Left ventricle myocardium inferior (tissue), 1 donor: Measurements from ENCODE around the gene COG3. TPM values are rescaled to one million over a fixed set of nuclear protein-coding genes. Genes with fewer than 3 reads are reported as not detected.

Experiments
- DNase-seq: peaks from one replicate; pipeline ENCODE4 v3.0.0-alpha.2; 2020
- H3K27ac ChIP-seq: fragments of 200-600 bp; replicated peaks from 2 replicates; pipeline ENCODE4 v1.8.0; 2021
- H3K27me3 ChIP-seq: fragments of 200-600 bp; 2 replicates; pipeline ENCODE4 v1.8.0; 2021; ENCODE audit warnings: low read depth
- H3K36me3 ChIP-seq: fragments of 200-600 bp; 2 replicates; pipeline ENCODE4 v1.8.0; 2021
- H3K4me1 ChIP-seq: fragments of 200-600 bp; 2 replicates; pipeline ENCODE4 v1.8.0; 2021
- H3K4me3 ChIP-seq: fragments of 200-600 bp; 2 replicates; pipeline ENCODE4 v1.8.0; 2021; ENCODE audit warnings: mild to moderate bottlenecking, moderate library complexity
- H3K9me3 ChIP-seq: fragments of 200-600 bp; replicated peaks from 2 replicates; pipeline ENCODE4 v1.8.0; 2021
- intact Hi-C: fragments of 100-400 bp; cut with micrococcal nuclease; formaldehyde crosslinking; loops from one replicate; pipeline ENCODE4 v1.11.0; 2022
- total RNA-seq: library from RNA; stranded (reverse); fragmentation: NEBNext Ultra II Directional; extraction: Animal tissue kit (Norgen Biotek cat#: 25700); gene quantifications from one replicate; pipeline ENCODE4 v1.2.1, GENCODE V29; 2021
- TF ChIP-seq, protein P1 (sequence below): fragments of 200-600 bp; IDR thresholded peaks from 2 replicates; pipeline ENCODE4 v1.8.0; 2021; ENCODE audit warnings: antibody characterized with exemption, mild to moderate bottlenecking, borderline replicate concordance
- donor health status: DM: no; HTN: yes; CAD: no; lungs with severe emphysema.

Gene COG3
- total RNA-seq, 1 donor from 2014 or later: 15.7 TPM

DNA sequence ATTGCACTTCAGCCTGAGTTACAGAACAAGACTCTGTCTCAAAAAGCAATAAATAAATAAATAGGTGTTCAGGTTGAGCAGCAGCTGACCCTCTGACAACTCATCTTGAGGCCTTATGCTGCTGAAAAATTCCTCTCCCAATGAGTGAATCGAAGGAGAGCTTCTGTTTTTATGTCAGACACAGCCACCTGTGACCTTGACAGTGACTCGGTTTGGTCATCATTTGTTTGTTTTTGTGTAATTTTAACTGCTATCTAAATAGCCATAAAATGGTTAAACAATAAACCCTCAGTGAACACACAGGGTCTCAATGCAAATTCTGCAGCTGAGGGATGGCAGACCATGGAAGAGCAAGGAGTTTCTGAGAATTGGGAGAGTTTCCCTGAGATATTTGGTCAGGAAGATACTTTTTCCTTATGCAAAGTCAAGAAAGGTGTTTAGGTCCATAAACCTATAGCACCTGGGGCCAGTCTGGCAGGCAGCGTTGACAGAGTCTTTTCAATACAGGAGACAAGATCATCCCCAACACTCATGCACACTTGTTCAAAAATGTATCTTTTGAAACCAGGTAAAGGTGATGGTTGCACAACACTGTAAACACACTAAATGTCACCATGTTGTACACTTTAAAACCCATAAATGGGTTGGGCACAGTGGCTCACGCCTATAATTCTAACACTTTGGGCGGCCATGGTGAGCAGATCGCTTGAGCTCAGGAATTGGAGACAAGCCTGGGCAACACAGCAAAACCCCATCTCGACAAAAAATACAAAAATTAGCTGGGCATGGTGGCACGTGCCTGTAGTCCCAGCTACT, 30.0 kb upstream of the COG3 start:
- Histone ChIP-seq H3K9me3 (no peaks in the 10 kb centered on the region), H3K27me3 (no peaks in the 10 kb centered on the region), H3K4me1 (peaks cover 17% of the 10 kb centered on the region), H3K36me3 (no peaks in the 10 kb centered on the region), H3K27ac (peak overlapping the region; percentile 53), H3K4me3 (no peak overlapping the region)
- TF ChIP-seq, protein P1, sequence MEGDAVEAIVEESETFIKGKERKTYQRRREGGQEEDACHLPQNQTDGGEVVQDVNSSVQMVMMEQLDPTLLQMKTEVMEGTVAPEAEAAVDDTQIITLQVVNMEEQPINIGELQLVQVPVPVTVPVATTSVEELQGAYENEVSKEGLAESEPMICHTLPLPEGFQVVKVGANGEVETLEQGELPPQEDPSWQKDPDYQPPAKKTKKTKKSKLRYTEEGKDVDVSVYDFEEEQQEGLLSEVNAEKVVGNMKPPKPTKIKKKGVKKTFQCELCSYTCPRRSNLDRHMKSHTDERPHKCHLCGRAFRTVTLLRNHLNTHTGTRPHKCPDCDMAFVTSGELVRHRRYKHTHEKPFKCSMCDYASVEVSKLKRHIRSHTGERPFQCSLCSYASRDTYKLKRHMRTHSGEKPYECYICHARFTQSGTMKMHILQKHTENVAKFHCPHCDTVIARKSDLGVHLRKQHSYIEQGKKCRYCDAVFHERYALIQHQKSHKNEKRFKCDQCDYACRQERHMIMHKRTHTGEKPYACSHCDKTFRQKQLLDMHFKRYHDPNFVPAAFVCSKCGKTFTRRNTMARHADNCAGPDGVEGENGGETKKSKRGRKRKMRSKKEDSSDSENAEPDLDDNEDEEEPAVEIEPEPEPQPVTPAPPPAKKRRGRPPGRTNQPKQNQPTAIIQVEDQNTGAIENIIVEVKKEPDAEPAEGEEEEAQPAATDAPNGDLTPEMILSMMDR: no peak
- intact Hi-C loops: no loop called here
- DNase-seq: no peak

DNA sequence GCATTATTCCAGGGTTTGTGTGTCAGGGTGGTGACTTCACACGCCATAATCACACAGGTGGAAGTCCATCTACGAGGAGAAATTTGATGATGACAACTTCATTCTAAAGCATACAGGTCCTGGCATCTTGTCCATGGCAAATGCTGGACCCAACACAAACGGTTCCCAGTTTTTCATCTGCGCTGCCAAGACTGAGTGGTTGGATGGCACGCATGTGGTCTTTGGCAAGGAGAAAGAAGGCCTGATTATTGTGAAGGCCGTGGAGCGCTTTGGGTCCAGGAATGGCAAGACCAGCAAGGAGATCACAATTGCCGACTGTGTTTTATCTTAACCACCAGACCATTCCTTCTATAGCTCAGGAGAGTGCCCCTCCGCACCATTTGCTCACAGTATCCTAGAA, 28.4 kb upstream of the COG3 start:
- Histone ChIP-seq H3K4me1 (peaks cover 27% of the 10 kb centered on the region), H3K36me3 (no peaks in the 10 kb centered on the region), H3K27ac (no peak overlapping the region), H3K4me3 (no peak overlapping the region), H3K27me3 (no peaks in the 10 kb centered on the region), H3K9me3 (no peaks in the 10 kb centered on the region)
- intact Hi-C loops: no loop called here
- DNase-seq: no peak
- TF ChIP-seq, protein P1: no peak

DNA sequence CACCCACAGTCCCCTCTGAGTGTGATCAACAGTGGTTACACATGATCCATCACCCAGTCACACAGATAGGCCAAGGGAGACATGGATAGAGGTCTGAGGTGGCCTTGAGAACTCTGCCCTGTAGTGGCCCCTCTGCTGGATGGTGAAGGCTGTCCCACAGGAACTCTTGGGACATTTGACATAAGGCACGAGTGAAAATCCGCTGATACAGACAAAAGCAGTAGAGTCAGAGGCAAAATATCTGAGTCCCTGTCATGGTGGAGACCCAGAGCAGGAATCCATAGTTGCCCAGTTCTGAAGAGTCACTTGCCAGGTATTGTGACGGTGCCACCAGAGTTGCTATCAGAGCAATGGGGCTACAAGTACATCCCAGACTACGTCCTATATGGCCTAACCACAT, 27.8 kb upstream of the COG3 start:
- H3K9me3 ChIP-seq: no peaks in the 10 kb centered on the region
- no peak overlapping the region for H3K27ac ChIP-seq
- H3K36me3 ChIP-seq: no peaks in the 10 kb centered on the region
- peaks cover 34% of the 10 kb centered on the region for H3K4me1 ChIP-seq
- intact Hi-C loops: no loop called here
- TF ChIP-seq, protein P1: no peak
- no peak for DNase-seq
- H3K27me3 ChIP-seq: no peaks in the 10 kb centered on the region
- no peak overlapping the region for H3K4me3 ChIP-seq

DNA sequence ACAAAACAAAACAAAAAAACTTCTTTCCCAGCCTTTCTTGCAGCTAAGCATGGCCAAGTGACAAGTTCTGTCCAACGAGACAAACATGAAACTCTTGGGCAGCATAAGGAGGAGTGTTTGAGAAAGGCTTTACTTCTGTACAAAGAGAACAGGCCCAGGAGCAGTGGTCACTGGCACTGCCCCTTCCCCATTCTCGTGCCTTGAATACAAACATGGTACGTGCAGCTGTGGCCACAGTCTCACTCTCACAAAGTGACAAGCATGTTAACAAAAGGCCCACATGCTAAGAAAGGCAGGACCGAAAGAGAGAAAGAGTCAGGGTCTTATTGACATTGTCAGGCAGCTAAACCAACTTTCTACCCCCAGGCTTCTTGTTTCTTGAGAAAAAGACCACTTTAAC, 26.8 kb upstream of the COG3 start:
- Histone ChIP-seq H3K9me3 (no peaks in the 10 kb centered on the region), H3K36me3 (no peaks in the 10 kb centered on the region), H3K27ac (peak overlapping the region; percentile 2), H3K4me3 (no peak overlapping the region), H3K27me3 (no peaks in the 10 kb centered on the region), H3K4me1 (peaks cover 36% of the 10 kb centered on the region)
- intact Hi-C loops: no loop called here
- TF ChIP-seq, protein P1: no peak
- no peak for DNase-seq

DNA sequence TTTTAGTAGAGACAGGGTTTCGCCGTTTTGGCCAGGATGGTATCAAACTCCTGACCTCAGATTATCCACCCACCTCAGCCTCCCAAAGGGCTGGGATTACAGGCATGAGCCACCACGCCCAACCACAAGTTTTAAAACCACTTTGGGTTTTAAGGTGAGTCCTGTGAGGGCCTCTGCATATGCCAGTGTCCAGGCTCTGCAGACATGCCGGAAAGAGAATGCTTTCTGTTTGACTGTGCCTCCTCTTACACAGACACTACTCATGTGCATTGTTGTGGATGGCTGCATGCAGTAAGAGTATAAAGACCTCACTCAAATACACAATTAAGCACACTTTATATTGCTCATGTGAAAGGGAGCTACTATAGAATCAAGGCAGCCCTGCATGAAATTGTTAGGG, 25.7 kb upstream of the COG3 start:
- Histone ChIP-seq H3K27ac (peak overlapping the region; percentile 83), H3K9me3 (no peaks in the 10 kb centered on the region), H3K27me3 (no peaks in the 10 kb centered on the region), H3K4me3 (no peak overlapping the region), H3K4me1 (peaks cover 29% of the 10 kb centered on the region), H3K36me3 (no peaks in the 10 kb centered on the region)
- TF ChIP-seq, protein P1: no peak
- intact Hi-C loops: no loop called here
- DNase-seq: no peak
